Tibial nerve (tissue), 4 donors: Measurements from ENCODE around the gene PNPLA7. TPM values are rescaled to one million over a fixed set of nuclear protein-coding genes. Genes with fewer than 3 reads are reported as not detected.

Experiments used
- DNase-seq, 2 donors: peaks; one replicate each; pipeline ENCODE4 v3.0.0-alpha.2; 2019; ENCODE audit warnings: low spot score in 2 of 2
- H3K27ac ChIP-seq, 4 donors: fragments of 200-600 bp; sonication (generic) in 3 of 4; one replicate each; pipeline ENCODE4 v1.5.1; 2017 to 2019; ENCODE audit warnings: mild to moderate bottlenecking in 1 of 4
- H3K27me3 ChIP-seq, 2 donors: fragments of 200-600 bp; sonication (generic) in 1 of 2; one replicate each; pipeline versions ENCODE4 v1.5.1 to v1.6.0; 2017 to 2019
- H3K36me3 ChIP-seq, 3 donors: fragments of 200-600 bp; sonication (generic); one replicate each; pipeline ENCODE4 v1.5.1; 2018 to 2019
- H3K4me1 ChIP-seq, 4 donors: fragments of 200-600 bp; sonication (generic) in 3 of 4; one replicate each; pipeline ENCODE4 v1.5.1; 2017 to 2019
- H3K4me3 ChIP-seq, 4 donors: fragments of 200-600 bp; sonication (generic) in 3 of 4; one replicate each; pipeline ENCODE4 v1.5.1; 2017 to 2019; ENCODE audit warnings: mild to moderate bottlenecking in 1 of 4, moderate library complexity in 1 of 4
- H3K9me3 ChIP-seq, 4 donors: fragments of 200-600 bp; sonication (generic) in 3 of 4; one replicate each; pipeline ENCODE4 v1.5.1; 2017 to 2019
- CTCF ChIP-seq, 5 experiments: fragments of 200-600 bp in 3 of 5; fragments of 450-650 bp in 2 of 5; sonication (generic) in 3 of 5; IDR thresholded peaks; one replicate each; pipeline ENCODE4 v1.5.1; 2016 to 2019; ENCODE audit warnings: antibody characterized with exemption in 5 of 5, mild to moderate bottlenecking in 3 of 5, moderate library complexity in 2 of 5
- EP300 ChIP-seq, 2 donors: sonication (generic); formaldehyde crosslinking; IDR thresholded peaks; one replicate each; pipeline ENCODE4 v1.6.1; 2017; ENCODE audit warnings: antibody characterized with exemption in 2 of 2, mild to moderate bottlenecking in 1 of 2
- POLR2A ChIP-seq, 2 donors: fragments of 450-650 bp; IDR thresholded peaks; one replicate each; pipeline ENCODE4 v1.6.1; 2017; ENCODE audit warnings: antibody characterized with exemption in 2 of 2, mild to moderate bottlenecking in 2 of 2, moderate library complexity in 2 of 2
- WGBS, 2 donors: methylation state at CpG; one replicate each; pipeline ENCODE4 v1.1.5; 2018; 5-methylcytosine and 5-hydroxymethylcytosine counted together
- total RNA-seq, 4 donors: library from RNA; depleted of rRNA; stranded (reverse); fragments of >200 nt; gene quantifications; one replicate each; pipeline ENCODE4 v1.1.0, GENCODE V29; 2016

Gene PNPLA7
- total RNA-seq, 4 donors from 2014 or later = 12.0 to 25.2 (median 18.7) TPM

- H3K9me3 ChIP-seq = no peaks in the 10 kb centered on the region
- no peak overlapping the region for H3K27ac ChIP-seq
- WGBS, 2 donors = 93 to 96% methylated on average over 18 to 23 of the region's 23 CpGs
- TF ChIP-seq CTCF (IDR thresholded peaks at IDR 0.05) (no peak), EP300 (IDR thresholded peaks at IDR 0.05) (no peak), POLR2A (IDR thresholded peaks at IDR 0.05) (no peak)
- no peak overlapping the region for H3K4me3 ChIP-seq
- H3K27me3 ChIP-seq = no peaks in the 10 kb centered on the region
- H3K36me3 ChIP-seq = peaks cover 0 to 18% (median 0%) of the 10 kb centered on the region in 3 donors
- peaks cover 0 to 19% (median 10%) of the 10 kb centered on the region in 4 donors for H3K4me1 ChIP-seq
- DNase-seq = no peak
Observed at GRCh38 chr9:137416006-137416562, 134.1 kb downstream of the PNPLA7 start.

- Histone ChIP-seq H3K4me3 (no peak overlapping the region), H3K36me3 (peaks cover 0 to 18% (median 0%) of the 10 kb centered on the region in 3 donors), H3K4me1 (peaks cover 0 to 19% (median 13%) of the 10 kb centered on the region in 4 donors), H3K9me3 (no peaks in the 10 kb centered on the region), H3K27ac (no peak overlapping the region), H3K27me3 (no peaks in the 10 kb centered on the region)
- DNase-seq = no peak
- TF ChIP-seq CTCF (IDR thresholded peaks at IDR 0.05) (no peak), POLR2A (IDR thresholded peaks at IDR 0.05) (no peak), EP300 (IDR thresholded peaks at IDR 0.05) (no peak)
- 91 to 94% methylated on average over 5 of the region's 5 CpGs for WGBS, 2 donors
Observed at GRCh38 chr9:137415451-137415850, 134.8 kb downstream of the PNPLA7 start.

GRCh38 chr9:137412431-137412830 lies 137.8 kb downstream of the PNPLA7 start:
- Histone ChIP-seq H3K27ac (peak overlapping the region in 3 of 4 donors; percentile 61 to 80 (median 68)), H3K27me3 (no peaks in the 10 kb centered on the region), H3K9me3 (no peaks in the 10 kb centered on the region), H3K36me3 (peaks cover 0 to 14% (median 0%) of the 10 kb centered on the region in 3 donors), H3K4me3 (no peak overlapping the region), H3K4me1 (peaks cover 0 to 25% (median 17%) of the 10 kb centered on the region in 4 donors)
- DNase-seq = no peak
- 64 to 66% methylated on average over 9 to 10 of the region's 10 CpGs for WGBS, 2 donors
- TF ChIP-seq EP300 (IDR thresholded peaks at IDR 0.05) = no peak
- no peak for TF ChIP-seq POLR2A (IDR thresholded peaks at IDR 0.05)
- TF ChIP-seq CTCF (IDR thresholded peaks at IDR 0.05) = no peak

- DNase-seq = peak; percentile 59 to 69
- peak overlapping the region; percentile 36 to 80 (median 64) for H3K27ac ChIP-seq
Observed at GRCh38 chr9:137411645-137412380, 138.4 kb downstream of the PNPLA7 start.

More at GRCh38 chr9:137411645-137412380, 138.4 kb downstream of the PNPLA7 start:
- Histone ChIP-seq H3K27me3 (peaks cover 0 to under 1% of the 10 kb centered on the region in 2 donors), H3K36me3 (peaks cover 0 to 8% (median 0%) of the 10 kb centered on the region in 3 donors), H3K4me1 (peaks cover 0 to 31% (median 23%) of the 10 kb centered on the region in 4 donors), H3K4me3 (peak overlapping the region in 1 of 4 donors; percentile 7), H3K9me3 (no peaks in the 10 kb centered on the region)
- WGBS, 2 donors = 24 to 29% methylated on average over 13 to 21 of the region's 30 CpGs
- TF ChIP-seq CTCF (IDR thresholded peaks at IDR 0.05) (no peak), POLR2A (IDR thresholded peaks at IDR 0.05) (no peak), EP300 (IDR thresholded peaks at IDR 0.05) (no peak)
